Measurements from ENCODE around the gene PRRC2B. TPM values are rescaled to one million over a fixed set of nuclear protein-coding genes. Genes with fewer than 3 reads are reported as not detected.
"Not testable (repeated sequence)": the region's sequence is repeated elsewhere in the genome, so short reads cannot be mapped to it uniquely, and the experiment has no call there.

The PRRC2B gene
- total RNA-seq, 8 experiments from 2014 or later: 40.6 to 206 (median 126) TPM

DNA sequence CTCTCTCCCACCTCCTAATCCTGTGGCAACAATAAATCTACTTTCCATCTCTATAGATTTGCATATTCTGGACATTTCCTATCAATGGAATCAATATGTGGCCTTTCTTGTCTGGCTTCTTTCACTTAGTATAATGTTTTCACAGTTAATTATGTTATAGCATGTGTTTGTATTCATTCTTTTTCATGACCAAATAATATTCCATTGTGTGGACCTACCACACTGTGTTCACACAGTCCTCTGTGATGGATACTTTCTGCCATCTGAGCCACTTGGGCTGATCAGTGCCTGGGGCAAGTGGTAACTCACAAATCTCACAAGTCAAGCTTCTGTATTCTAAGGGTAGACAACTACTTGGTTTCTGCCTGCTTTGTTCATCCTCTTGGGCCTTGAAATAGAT is 60.1 kb downstream of the PRRC2B start:
- H3K27ac ChIP-seq: no peak overlapping the region
- ATAC-seq (replicated peaks in 6 of 8): no peak
- H3K4me3 ChIP-seq: no peak overlapping the region
- in situ Hi-C loops (cut with MboI; ENCODE audit: low pct_unique_long_range_greater_than_20kb in 2 of 9, low sequenced_read_pairs in 9 of 9, unreplicated experiment in 9 of 9): no loop called here
- H3K4me1 ChIP-seq (replicated peaks in 1 of 2): no peaks in the 10 kb centered on the region

DNA sequence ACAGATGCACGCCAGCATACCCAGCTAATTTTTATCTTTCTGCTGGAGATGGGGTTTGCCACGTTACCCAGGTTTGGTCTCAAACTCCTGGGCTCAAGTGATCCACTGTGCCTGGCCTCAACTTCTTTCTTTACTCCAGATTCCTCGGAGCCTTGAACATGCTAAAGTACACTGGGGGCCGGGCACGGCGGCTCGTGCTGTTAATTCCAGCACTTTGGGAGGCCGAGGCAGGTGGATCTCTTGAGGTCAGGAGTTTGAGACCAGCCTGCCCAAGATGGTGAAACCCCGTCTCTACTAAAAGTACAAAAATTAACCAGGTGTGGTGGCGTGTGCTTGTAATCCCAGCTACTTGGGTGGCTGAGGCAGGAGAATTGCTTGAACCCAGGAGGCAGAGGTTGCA is 61.8 kb downstream of the PRRC2B start:
- H3K27ac ChIP-seq; H3K4me1 ChIP-seq (replicated peaks in 1 of 2); ATAC-seq (replicated peaks in 6 of 8); in situ Hi-C loops (cut with MboI; ENCODE audit: low pct_unique_long_range_greater_than_20kb in 2 of 9, low sequenced_read_pairs in 9 of 9, unreplicated experiment in 9 of 9); H3K4me3 ChIP-seq: not testable (repeated sequence)
- WGBS, 10 experiments: 58 to 100% (median 97%) methylated on average over 2 to 10 of the region's 10 CpGs; no CpG with 5 or more reads in 3 of the 10 experiments

DNA sequence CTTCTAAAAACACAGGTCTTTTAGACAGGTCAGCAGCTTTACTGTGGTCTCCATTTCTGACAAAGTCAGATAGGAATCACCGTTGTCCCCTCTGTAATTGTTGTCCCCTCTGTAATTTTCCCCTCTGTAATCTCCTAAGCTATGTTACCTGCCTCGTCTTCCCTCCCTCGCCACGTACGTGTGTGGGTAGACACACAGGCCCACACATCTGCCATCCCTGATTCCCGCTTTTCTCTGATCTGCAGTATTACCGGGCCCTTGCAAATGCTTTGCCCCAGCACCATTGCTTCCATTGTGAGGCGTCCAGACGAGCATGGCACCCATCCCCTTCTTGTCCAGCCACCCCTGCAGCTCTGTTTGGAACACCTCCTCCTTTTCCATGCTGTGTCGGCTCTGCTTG is 63.9 kb downstream of the PRRC2B start:
- ATAC-seq (replicated peaks in 6 of 8): no peak
- Histone ChIP-seq H3K4me3 (no peak overlapping the region), H3K27ac (no peak overlapping the region), H3K4me1 (replicated peaks in 1 of 2) (no peaks in the 10 kb centered on the region)
- in situ Hi-C loops (cut with MboI; ENCODE audit: low pct_unique_long_range_greater_than_20kb in 2 of 9, low sequenced_read_pairs in 9 of 9, unreplicated experiment in 9 of 9): no loop called here
- WGBS, 10 experiments: 92 to 100% (median 94%) methylated on average over 1 to 10 of the region's 10 CpGs; no CpG with 5 or more reads in 5 of the 10 experiments

DNA sequence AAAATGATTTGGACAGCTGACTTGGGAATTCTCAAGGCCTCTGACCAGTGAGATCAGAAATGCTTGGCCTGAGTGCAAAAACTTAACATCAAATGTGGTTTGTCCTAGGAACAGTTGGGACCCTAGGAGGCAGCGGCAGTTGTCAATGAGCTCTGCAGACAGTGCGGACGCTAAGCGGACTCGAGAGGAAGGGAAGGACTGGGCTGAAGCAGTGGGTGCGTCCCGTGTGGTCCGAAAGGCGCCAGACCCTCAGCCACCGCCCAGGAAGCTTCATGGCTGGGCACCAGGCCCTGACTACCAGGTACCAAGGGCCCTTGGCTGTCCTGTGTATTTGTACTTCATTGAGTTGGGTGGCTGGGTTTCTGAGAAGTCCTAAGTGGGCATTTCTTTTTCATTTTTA is 65.2 kb downstream of the PRRC2B start:
- Histone ChIP-seq H3K27ac (no peak overlapping the region), H3K4me3 (no peak overlapping the region), H3K4me1 (replicated peaks in 1 of 2) (no peaks in the 10 kb centered on the region)
- no peak for ATAC-seq (replicated peaks in 6 of 8)
- 88 to 98% (median 94%) methylated on average over 3 to 10 of the region's 10 CpGs; no CpG with 5 or more reads in 4 of the 10 experiments for WGBS, 10 experiments
- in situ Hi-C loops (cut with MboI; ENCODE audit: low pct_unique_long_range_greater_than_20kb in 2 of 9, low sequenced_read_pairs in 9 of 9, unreplicated experiment in 9 of 9): no loop called here

- in situ Hi-C loops (cut with MboI; ENCODE audit: low pct_unique_long_range_greater_than_20kb in 2 of 9, low sequenced_read_pairs in 9 of 9, unreplicated experiment in 9 of 9): no loop called here
- ATAC-seq (replicated peaks in 6 of 8): no peak
- 100% methylated on average over 1 of the region's 1 CpG; no CpG with 5 or more reads in 9 of the 10 experiments for WGBS, 10 experiments
- H3K27ac ChIP-seq: no peak overlapping the region
- H3K4me1 ChIP-seq (replicated peaks in 1 of 2): no peaks in the 10 kb centered on the region
- no peak overlapping the region for H3K4me3 ChIP-seq
Observed at GRCh38 chr9:131461166-131461565, 67.3 kb downstream of the PRRC2B start.

DNA sequence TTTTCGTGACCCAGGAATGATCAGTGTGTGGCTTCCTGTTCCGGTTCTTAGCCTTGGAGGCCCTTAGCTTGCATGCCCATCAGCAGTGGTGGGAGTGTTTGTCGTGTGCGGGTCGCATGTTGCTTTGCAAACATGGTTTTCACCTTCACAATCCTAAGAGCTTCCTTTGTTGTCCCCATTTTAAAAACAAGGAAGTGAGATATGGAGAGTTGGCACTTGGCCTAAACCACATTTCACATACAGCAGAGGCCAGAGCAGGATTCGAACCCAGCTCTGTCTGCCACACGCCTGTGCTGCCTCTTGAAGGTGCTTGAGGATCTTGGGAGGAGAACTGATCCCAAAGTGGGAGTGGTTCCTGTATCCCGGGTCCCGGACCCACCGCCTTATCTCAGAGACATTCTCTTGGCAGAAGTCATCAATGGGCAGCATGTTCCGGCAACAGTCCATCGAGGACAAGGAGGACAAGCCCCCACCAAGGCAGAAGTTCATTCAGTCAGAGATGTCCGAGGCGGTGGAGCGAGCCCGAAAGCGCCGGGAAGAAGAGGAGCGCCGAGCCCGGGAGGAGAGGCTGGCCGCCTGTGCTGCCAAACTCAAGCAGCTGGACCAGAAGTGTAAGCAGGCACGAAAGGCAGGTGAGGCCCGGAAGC is 70.6 kb downstream of the PRRC2B start:
- ATAC-seq (replicated peaks in 6 of 8): no peak
- WGBS, 10 experiments: 67 to 100% (median 97%) methylated on average over 1 to 14 of the region's 24 CpGs; no CpG with 5 or more reads in 4 of the 10 experiments
- in situ Hi-C loops (cut with MboI; ENCODE audit: low pct_unique_long_range_greater_than_20kb in 2 of 9, low sequenced_read_pairs in 9 of 9, unreplicated experiment in 9 of 9): no loop called here
- H3K27ac ChIP-seq: no peak overlapping the region
- no peak overlapping the region for H3K4me3 ChIP-seq
- no peaks in the 10 kb centered on the region for H3K4me1 ChIP-seq (replicated peaks in 1 of 2)

GRCh38 chr9:131465401-131465800 is 71.5 kb downstream of the PRRC2B start:
- Histone ChIP-seq H3K4me3 (no peak overlapping the region), H3K4me1 (replicated peaks in 1 of 2) (no peaks in the 10 kb centered on the region), H3K27ac (no peak overlapping the region)
- no peak for ATAC-seq (replicated peaks in 6 of 8)
- WGBS, 10 experiments: 0 to 100% (median 100%) methylated on average over 1 to 6 of the region's 6 CpGs; no CpG with 5 or more reads in 1 of the 10 experiments
- in situ Hi-C loops (cut with MboI; ENCODE audit: low pct_unique_long_range_greater_than_20kb in 2 of 9, low sequenced_read_pairs in 9 of 9, unreplicated experiment in 9 of 9): no loop called here

GRCh38 chr9:131467214-131467935 is 73.5 kb downstream of the PRRC2B start:
- 65 to 100% (median 96%) methylated on average over 2 to 8 of the region's 13 CpGs; no CpG with 5 or more reads in 1 of the 10 experiments for WGBS, 10 experiments
- Histone ChIP-seq H3K4me1 (replicated peaks in 1 of 2) (no peaks in the 10 kb centered on the region), H3K27ac (no peak overlapping the region), H3K4me3 (no peak overlapping the region)
- in situ Hi-C loops (cut with MboI; ENCODE audit: low pct_unique_long_range_greater_than_20kb in 2 of 9, low sequenced_read_pairs in 9 of 9, unreplicated experiment in 9 of 9): no loop called here
- ATAC-seq (replicated peaks in 6 of 8): no peak

- H3K27ac ChIP-seq: no peak overlapping the region
- no peak overlapping the region for H3K4me3 ChIP-seq
- no peak for ATAC-seq (replicated peaks in 6 of 8)
- in situ Hi-C loops (cut with MboI; ENCODE audit: low pct_unique_long_range_greater_than_20kb in 2 of 9, low sequenced_read_pairs in 9 of 9, unreplicated experiment in 9 of 9): no loop called here
- 74 to 100% (median 97%) methylated on average over 1 to 3 of the region's 4 CpGs; no CpG with 5 or more reads in 1 of the 10 experiments for WGBS, 10 experiments
- H3K4me1 ChIP-seq (replicated peaks in 1 of 2): no peaks in the 10 kb centered on the region
Observed at GRCh38 chr9:131468031-131468430, 74.1 kb downstream of the PRRC2B start.

- 93 to 100% methylated on average over 3 to 4 of the region's 6 CpGs; no CpG with 5 or more reads in 8 of the 10 experiments for WGBS, 10 experiments
- H3K4me3 ChIP-seq: no peak overlapping the region
- ATAC-seq (replicated peaks in 6 of 8): no peak
- no peak overlapping the region for H3K27ac ChIP-seq
- no peaks in the 10 kb centered on the region for H3K4me1 ChIP-seq (replicated peaks in 1 of 2)
- in situ Hi-C loops (cut with MboI; ENCODE audit: low pct_unique_long_range_greater_than_20kb in 2 of 9, low sequenced_read_pairs in 9 of 9, unreplicated experiment in 9 of 9): no loop called here
Observed at GRCh38 chr9:131469356-131469755, 75.5 kb downstream of the PRRC2B start.

GRCh38 chr9:131469951-131470350 is 76.1 kb downstream of the PRRC2B start:
- ATAC-seq (replicated peaks in 6 of 8): no peak
- in situ Hi-C loops (cut with MboI; ENCODE audit: low pct_unique_long_range_greater_than_20kb in 2 of 9, low sequenced_read_pairs in 9 of 9, unreplicated experiment in 9 of 9): no loop called here
- 90 to 100% (median 98%) methylated on average over 2 to 14 of the region's 16 CpGs; no CpG with 5 or more reads in 2 of the 10 experiments for WGBS, 10 experiments

DNA sequence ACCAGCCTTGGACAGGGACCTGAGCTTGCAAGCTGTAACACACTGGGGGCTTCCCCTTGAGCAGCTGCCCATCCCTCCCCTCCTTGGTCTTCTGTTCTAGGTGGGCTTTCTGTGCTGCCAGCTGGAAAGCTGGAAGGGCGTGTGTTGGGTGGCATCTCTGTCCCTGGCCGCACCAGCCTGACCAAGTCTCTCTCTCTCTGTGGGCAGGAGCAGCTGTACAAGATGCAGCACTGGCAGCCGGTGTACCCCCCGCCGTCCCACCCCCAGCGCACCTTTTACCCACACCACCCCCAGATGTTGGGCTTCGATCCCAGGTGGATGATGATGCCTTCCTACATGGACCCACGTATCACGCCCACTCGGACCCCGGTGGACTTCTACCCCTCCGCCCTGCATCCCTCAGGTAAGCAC is 76.7 kb downstream of the PRRC2B start:
- Histone ChIP-seq H3K4me3 (no peak overlapping the region), H3K4me1 (replicated peaks in 1 of 2) (no peaks in the 10 kb centered on the region), H3K27ac (no peak overlapping the region)
- WGBS, 10 experiments: 100% methylated on average over 1 of the region's 12 CpGs; no CpG with 5 or more reads in 9 of the 10 experiments
- ATAC-seq (replicated peaks in 6 of 8): no peak
- in situ Hi-C loops (cut with MboI; ENCODE audit: low pct_unique_long_range_greater_than_20kb in 2 of 9, low sequenced_read_pairs in 9 of 9, unreplicated experiment in 9 of 9): no loop called here

More at GRCh38 chr9:131469951-131470350, 76.1 kb downstream of the PRRC2B start:
- Histone ChIP-seq H3K4me1 (replicated peaks in 1 of 2) (no peaks in the 10 kb centered on the region), H3K27ac (no peak overlapping the region), H3K4me3 (no peak overlapping the region)

DNA sequence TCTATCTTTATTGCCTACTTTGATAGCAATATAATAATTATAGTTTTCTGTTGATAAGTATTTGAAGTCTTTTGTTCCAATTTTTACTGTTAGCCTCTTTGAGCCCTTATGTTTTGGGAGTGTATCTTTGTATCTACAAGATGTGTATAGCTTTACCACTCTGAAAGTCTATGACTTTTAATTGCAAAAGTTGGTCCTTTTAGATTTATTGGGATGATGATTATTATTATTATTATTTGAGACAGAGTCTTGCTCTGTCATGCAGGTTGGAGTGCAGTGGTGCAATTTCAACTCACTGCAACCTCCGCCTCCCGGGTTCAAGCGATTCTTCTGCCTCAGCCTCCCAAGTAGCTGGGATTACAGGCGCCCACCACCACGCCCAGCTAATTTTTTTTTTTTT is 78.2 kb downstream of the PRRC2B start:
- in situ Hi-C loops (cut with MboI; ENCODE audit: low pct_unique_long_range_greater_than_20kb in 2 of 9, low sequenced_read_pairs in 9 of 9, unreplicated experiment in 9 of 9); H3K27ac ChIP-seq; H3K4me3 ChIP-seq; H3K4me1 ChIP-seq (replicated peaks in 1 of 2); ATAC-seq (replicated peaks in 6 of 8): not testable (repeated sequence)
- WGBS, 10 experiments: 70 to 100% (median 94%) methylated on average over 1 to 5 of the region's 5 CpGs; no CpG with 5 or more reads in 4 of the 10 experiments
